Measurements from ENCODE around the gene PNPLA1.

The PNPLA1 gene

GRCh38 chr6:36318690-36319435, 49.0 kb downstream of the PNPLA1 start:
- DNase-seq = no peak

GRCh38 chr6:36319436-36319762, 49.5 kb downstream of the PNPLA1 start:
- no peak for DNase-seq

GRCh38 chr6:36319821-36320220, 50.0 kb downstream of the PNPLA1 start:
- no peak for DNase-seq

GRCh38 chr6:36320475-36320874, 50.6 kb downstream of the PNPLA1 start:
- no peak for DNase-seq

- DNase-seq = no peak
Observed at GRCh38 chr6:36322591-36322990, 52.7 kb downstream of the PNPLA1 start.

- DNase-seq = no peak
Observed at GRCh38 chr6:36323062-36323461, 53.2 kb downstream of the PNPLA1 start.

GRCh38 chr6:36324191-36324590, 54.3 kb downstream of the PNPLA1 start:
- no peak for DNase-seq

- no peak for DNase-seq
Observed at GRCh38 chr6:36324715-36325114, 54.9 kb downstream of the PNPLA1 start.

- DNase-seq = no peak
Observed at GRCh38 chr6:36326356-36326995, 56.6 kb downstream of the PNPLA1 start.

GRCh38 chr6:36327226-36327918, 57.5 kb downstream of the PNPLA1 start:
- no peak for DNase-seq

- DNase-seq = no peak
Observed at GRCh38 chr6:36327919-36328236, 58.0 kb downstream of the PNPLA1 start.

GRCh38 chr6:36328600-36328999, 58.7 kb downstream of the PNPLA1 start:
- no peak for DNase-seq

- no peak for DNase-seq
Observed at GRCh38 chr6:36329798-36330291, 60.0 kb downstream of the PNPLA1 start.

- no peak for DNase-seq
Observed at GRCh38 chr6:36330366-36330765, 60.5 kb downstream of the PNPLA1 start.

- no peak for DNase-seq
Observed at GRCh38 chr6:36331381-36331780, 61.5 kb downstream of the PNPLA1 start.

- no peak for DNase-seq
Observed at GRCh38 chr6:36333171-36333895, 63.5 kb downstream of the PNPLA1 start.

GRCh38 chr6:36333931-36334725, 64.3 kb downstream of the PNPLA1 start:
- DNase-seq = no peak

GRCh38 chr6:36334832-36335459, 65.1 kb downstream of the PNPLA1 start:
- DNase-seq = no peak

GRCh38 chr6:36335465-36336207, 65.8 kb downstream of the PNPLA1 start:
- no peak for DNase-seq

GRCh38 chr6:36336208-36336710, 66.4 kb downstream of the PNPLA1 start:
- DNase-seq = no peak

- no peak for DNase-seq
Observed at GRCh38 chr6:36336779-36337241, 67.0 kb downstream of the PNPLA1 start, which contains the start of gene BNIP5. Gene BNIP5, minus strand, starts transcription at chr6:36336888. Its CDS starts 6,198 bp downstream, at chr6:36330690.
